GM21717 (cell line): ENCODE measurements around the gene CEBPE.

Experiments
- ATAC-seq: cut with Tn5 transposase; IDR thresholded peaks from one replicate; pipeline ENCODE4 v1.9.1; 2021; ENCODE audit warnings: mild to moderate bottlenecking, moderate library complexity; ENCODE audit not compliant: unreplicated experiment

CEBPE gene

GRCh38 chr14:23145794-23146350, 26.8 kb upstream of the CEBPE start:
- no peak for ATAC-seq

- no peak for ATAC-seq
Measured at GRCh38 chr14:23143911-23144310, 24.9 kb upstream of the CEBPE start.

- no peak for ATAC-seq
Measured at GRCh38 chr14:23142826-23143225, 23.8 kb upstream of the CEBPE start.

GRCh38 chr14:23141706-23142444, 22.8 kb upstream of the CEBPE start:
- ATAC-seq: no peak

- ATAC-seq: no peak
Measured at GRCh38 chr14:23140371-23140770, 21.3 kb upstream of the CEBPE start.

- ATAC-seq: no peak
Measured at GRCh38 chr14:23139874-23140273, 20.8 kb upstream of the CEBPE start.

- no peak for ATAC-seq
Measured at GRCh38 chr14:23137813-23138535, 18.9 kb upstream of the CEBPE start.

- ATAC-seq: no peak
Measured at GRCh38 chr14:23137192-23137812, 18.2 kb upstream of the CEBPE start.

GRCh38 chr14:23136566-23137133, 17.6 kb upstream of the CEBPE start:
- no peak for ATAC-seq

- ATAC-seq: no peak
Measured at GRCh38 chr14:23132970-23133369, 13.9 kb upstream of the CEBPE start.

GRCh38 chr14:23131482-23131881, 12.4 kb upstream of the CEBPE start:
- no peak for ATAC-seq

- no peak for ATAC-seq
Measured at GRCh38 chr14:23130871-23131270, 11.8 kb upstream of the CEBPE start.

- no peak for ATAC-seq
Measured at GRCh38 chr14:23129759-23130316, 10.8 kb upstream of the CEBPE start.

- ATAC-seq: no peak
Measured at GRCh38 chr14:23128969-23129758, 10.1 kb upstream of the CEBPE start.

- no peak for ATAC-seq
Measured at GRCh38 chr14:23127861-23128260, 8.8 kb upstream of the CEBPE start.

- ATAC-seq: no peak
Measured at GRCh38 chr14:23126548-23127278, 7.7 kb upstream of the CEBPE start.

- no peak for ATAC-seq
Measured at GRCh38 chr14:23125933-23126524, 7.0 kb upstream of the CEBPE start.

- no peak for ATAC-seq
Measured at GRCh38 chr14:23125011-23125410, 6.0 kb upstream of the CEBPE start.

- ATAC-seq: no peak
Measured at GRCh38 chr14:23124337-23124954, 5.4 kb upstream of the CEBPE start.
